ENCODE measurements around the gene PABPN1L.

PABPN1L gene, protein sequence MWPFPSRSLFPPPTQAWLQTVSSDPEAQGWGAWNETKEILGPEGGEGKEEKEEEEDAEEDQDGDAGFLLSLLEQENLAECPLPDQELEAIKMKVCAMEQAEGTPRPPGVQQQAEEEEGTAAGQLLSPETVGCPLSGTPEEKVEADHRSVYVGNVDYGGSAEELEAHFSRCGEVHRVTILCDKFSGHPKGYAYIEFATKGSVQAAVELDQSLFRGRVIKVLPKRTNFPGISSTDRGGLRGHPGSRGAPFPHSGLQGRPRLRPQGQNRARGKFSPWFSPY

GRCh38 chr16:88866151-88866920, at the start of gene PABPN1L:
Gene PABPN1L (minus strand): TSS chr16:88866660. CDS start chr16:88866606, 54 bp downstream.
- DNase-seq (ENCODE audit: low spot score): no peak

- DNase-seq (ENCODE audit: low spot score): no peak
These were observed 49.3 kb upstream of the PABPN1L start for GRCh38 chr16:88915639-88916327.

GRCh38 chr16:88914750-88915368, 48.4 kb upstream of the PABPN1L start:
- peak; percentile 91 for DNase-seq (ENCODE audit: low spot score)

DNA sequence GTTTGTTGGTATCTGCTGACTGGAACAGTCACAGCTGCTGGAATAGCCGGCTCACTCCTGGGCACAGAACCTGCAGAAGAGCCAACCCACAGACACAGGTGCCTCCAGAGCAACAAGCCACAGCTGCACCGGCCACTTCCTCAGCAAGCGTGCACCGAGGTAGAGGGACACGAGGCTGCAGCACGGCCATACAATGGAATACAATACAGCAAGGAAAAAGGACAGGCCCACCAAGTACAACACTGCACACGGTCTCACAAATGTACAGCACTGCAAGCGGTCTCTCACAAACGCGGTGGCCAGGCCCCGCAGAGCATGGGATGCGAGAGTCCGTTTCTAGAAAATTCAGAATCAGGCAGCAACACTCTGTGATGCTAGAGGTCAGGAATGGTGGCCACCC, 47.4 kb upstream of the PABPN1L start:
- DNase-seq (ENCODE audit: low spot score): no peak

GRCh38 chr16:88913001-88913612, 46.6 kb upstream of the PABPN1L start:
- no peak for DNase-seq (ENCODE audit: low spot score)

GRCh38 chr16:88912556-88912955, 46.1 kb upstream of the PABPN1L start:
- DNase-seq (ENCODE audit: low spot score): no peak

DNA sequence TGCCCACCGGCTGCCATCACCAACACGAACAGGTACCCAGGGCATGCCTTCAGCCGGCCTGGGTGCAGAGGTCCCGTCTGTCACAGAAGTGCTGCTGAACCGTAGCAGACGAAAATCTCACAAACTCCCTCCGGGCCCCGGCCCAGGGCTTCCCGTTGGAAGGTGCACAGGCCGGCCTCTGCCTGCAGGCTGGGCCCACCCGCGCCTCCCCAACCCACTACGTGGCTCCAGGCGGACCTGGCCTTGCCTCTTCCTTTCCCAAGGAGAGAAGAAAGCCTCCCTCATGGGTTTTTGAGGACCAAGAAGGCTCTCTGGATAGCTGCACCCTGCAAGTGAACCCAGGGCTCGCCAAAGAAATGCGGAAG, 45.5 kb upstream of the PABPN1L start:
- DNase-seq (ENCODE audit: low spot score): no peak

DNA sequence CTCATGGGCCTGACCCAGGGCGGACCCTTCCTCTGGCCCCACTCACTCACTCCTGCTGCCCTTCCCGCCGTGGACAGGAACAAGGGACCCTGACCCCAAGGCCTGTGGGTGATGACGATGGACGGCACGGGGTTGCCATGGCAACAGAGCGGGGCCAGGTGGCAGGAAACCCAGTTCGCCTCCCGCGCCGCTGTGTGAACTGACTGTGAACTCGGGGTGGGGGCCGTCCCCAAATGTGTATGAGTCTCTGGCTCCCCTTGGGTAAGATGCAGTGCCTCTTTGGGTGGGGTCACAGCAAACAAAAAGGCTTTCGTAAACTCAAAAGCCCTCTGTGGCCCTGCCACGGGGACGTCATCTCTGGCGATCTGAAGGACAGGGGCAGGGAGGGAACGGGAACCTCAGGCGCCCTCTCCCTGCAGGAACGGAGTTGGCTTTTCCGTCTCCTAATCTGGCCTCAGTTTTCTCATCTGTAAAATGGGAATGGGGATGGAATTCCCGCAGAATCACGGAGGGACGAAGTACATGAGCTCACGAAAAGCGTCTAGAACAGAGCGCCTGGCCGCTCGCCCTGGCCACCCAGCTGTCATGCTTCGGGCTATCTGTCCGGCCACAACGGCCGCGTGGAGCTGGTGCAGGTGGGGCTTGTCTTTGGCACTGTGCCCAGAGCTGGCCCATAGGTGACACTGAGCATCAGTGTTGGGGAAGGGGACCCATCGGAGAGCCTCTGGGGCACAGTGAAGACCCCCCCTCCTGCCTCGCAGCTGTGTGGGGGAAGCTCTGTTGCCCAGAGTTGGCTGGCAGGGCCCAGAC, 44.9 kb upstream of the PABPN1L start:
- no peak for DNase-seq (ENCODE audit: low spot score)

DNA sequence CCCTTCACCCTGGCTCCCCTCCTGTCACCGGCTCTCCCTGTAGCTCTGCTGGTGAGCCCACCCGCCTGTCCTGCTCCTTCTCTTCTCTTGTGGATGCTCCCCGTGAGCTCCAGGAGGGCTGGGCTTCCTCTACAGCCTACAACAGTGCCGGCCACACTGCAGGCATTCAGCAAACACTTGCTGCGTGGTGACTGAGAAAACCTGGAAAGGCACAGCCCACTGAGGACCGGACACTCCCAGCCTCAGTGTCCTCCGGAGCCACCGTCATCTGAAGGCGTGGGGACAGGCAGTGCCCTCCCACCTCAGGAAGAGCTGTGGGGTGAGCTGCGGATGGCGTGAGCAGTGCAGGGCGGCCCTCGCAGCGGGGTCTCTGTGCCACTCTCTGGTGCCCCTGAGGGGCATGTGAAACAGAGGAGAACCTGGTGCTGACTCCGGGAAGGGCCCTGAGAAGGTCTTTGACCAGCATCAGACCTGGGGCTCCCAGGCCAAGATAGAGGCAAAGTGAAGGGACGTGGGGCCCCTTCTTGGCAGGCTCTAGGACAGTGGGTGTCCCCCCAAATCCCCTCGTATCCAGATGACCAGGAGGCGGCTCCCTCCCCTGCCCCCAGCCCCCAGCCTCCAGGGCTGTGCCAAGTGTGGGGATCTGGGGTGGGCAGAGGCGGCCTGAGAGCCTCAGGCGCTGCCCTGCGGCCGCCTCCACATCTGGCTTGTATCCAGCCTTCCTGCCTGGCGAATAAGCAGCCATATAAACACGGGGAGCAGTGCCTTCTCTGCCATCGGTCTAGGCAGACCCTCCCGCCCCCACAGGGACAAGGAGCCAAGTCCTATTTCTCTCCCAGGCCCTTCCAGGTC, 44.0 kb upstream of the PABPN1L start:
- DNase-seq (ENCODE audit: low spot score): no peak

DNA sequence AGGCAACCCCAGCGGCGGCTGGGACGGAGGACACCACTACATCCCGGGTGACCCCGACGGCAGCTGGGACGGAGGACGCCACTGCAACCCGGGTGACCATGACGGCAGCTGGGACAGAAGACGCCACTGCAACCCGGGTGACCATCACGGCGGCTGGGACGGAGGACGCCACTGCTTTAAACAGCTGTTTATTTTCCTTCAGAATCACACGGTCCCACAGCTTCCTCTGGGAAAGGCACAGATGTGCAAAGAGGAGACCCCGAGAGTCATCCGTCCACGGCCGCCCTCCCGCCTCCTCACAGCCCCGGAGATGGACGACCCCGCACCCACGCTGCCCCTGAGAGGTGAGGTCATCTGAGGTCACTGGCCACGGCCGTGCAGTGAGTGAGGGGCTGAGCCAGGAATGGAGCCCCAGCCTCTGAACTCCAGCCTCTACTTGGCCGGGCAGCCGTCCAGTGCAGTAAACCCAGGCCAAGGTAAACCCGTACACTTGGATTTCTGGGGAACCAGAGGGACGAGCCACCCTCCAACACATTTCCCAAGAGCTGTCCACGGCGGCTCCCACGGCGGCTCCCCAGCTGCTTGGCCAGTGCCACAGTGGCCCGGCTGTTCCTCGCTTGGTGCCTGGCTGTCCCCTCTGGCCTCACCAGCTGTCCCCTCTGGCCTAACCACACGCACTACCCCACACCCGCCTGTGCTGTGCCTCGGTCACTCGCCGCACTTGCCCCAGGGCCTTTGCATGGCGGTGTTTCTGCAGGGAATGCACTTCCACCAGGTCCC, 43.2 kb upstream of the PABPN1L start:
- no peak for DNase-seq (ENCODE audit: low spot score)

- DNase-seq (ENCODE audit: low spot score): no peak
These were observed 41.8 kb upstream of the PABPN1L start for GRCh38 chr16:88908307-88908706.

DNA sequence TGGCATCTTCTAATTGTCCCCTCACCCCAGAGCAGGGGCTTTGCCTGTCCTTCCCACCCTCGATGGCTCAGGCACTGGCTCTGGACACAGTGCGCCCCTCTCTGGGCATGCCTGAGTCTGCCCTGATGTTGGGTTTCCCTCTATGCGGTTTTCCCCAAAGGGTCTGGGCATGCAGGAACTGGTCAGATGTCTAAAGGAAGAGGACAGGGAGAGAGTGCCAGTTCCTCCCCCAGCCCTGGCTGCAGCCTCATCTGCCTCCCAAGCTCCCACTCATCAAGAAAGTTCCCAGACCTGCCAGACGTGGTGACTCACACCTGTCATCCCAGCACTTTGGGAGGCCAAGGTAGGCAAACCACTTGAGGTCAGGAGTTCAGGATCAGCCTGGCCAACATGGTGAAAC, 41.3 kb upstream of the PABPN1L start:
- DNase-seq (ENCODE audit: low spot score): no peak

DNA sequence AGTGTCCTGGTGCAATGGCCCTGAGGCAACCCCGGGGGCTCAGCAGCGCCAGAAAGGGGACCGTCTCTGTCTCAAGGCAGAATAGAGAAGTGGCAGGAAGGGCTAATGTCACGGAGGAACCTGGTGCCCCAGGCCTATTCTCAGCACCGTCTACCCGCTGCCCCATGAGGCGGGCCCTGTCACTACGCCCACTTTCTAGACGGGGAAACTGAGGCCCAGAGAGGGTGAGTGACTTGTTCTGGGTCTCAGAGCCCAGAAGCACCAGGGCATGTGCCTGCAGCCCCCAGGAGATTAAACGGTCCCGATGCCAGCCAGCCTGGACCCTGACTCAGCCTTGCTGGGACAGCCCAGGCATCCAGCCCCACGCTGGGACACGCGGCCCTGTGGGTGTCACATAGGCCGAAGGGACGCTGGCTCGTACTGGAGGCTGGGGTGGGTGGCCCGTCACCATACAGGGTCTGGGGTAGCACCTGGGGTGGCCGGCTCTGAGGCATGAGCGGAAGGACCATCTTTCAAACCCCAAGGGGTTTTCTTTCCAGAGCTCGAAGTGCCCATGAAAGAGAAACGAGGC, 40.2 kb upstream of the PABPN1L start:
- no peak for DNase-seq (ENCODE audit: low spot score)

- DNase-seq (ENCODE audit: low spot score): no peak
These were observed 39.6 kb upstream of the PABPN1L start for GRCh38 chr16:88906020-88906419.

- peak; percentile 12 for DNase-seq (ENCODE audit: low spot score)
These were observed 39.1 kb upstream of the PABPN1L start for GRCh38 chr16:88905563-88905962.

- no peak for DNase-seq (ENCODE audit: low spot score)
These were observed 38.4 kb upstream of the PABPN1L start for GRCh38 chr16:88904676-88905365.

- no peak for DNase-seq (ENCODE audit: low spot score)
These were observed 36.8 kb upstream of the PABPN1L start for GRCh38 chr16:88903267-88903666.

GRCh38 chr16:88902744-88903143, 36.3 kb upstream of the PABPN1L start:
- DNase-seq (ENCODE audit: low spot score): no peak

All from AG08395 (cell line).